Natural killer cell (primary cell): ENCODE measurements around the gene SEMA3B. TPM values are rescaled to one million over a fixed set of nuclear protein-coding genes. Genes with fewer than 3 reads are reported as not detected.
"Not testable (repeated sequence)": the region's sequence is repeated elsewhere in the genome, so short reads cannot be mapped to it uniquely, and the experiment has no call there.

ENCODE experiments used
- ATAC-seq, 3 donors: fragments of 150-1000 bp in 2 of 3; fragments of 200-7000 bp in 1 of 3; cut with Tn5 transposase; 1 replicate in 1 of 3; 2 replicates in 2 of 3; pipeline ENCODE4 v1.10.0; 2021; ENCODE audit warnings: mild to moderate bottlenecking in 2 of 3, moderate library complexity in 2 of 3
- DNase-seq, 2 donors: peaks; one replicate each; pipeline versions ENCODE4 v3.0.0 to v3.0.0-alpha.2; 2013 to 2021; ENCODE audit warnings: mixed read lengths in 1 of 2
- H3K27ac ChIP-seq: one replicate; pipeline ENCODE4 v1.5.1; 2013; ENCODE audit warnings: mild to moderate bottlenecking, low read length
- H3K27me3 ChIP-seq: one replicate; pipeline ENCODE4 v1.6.1; 2013; ENCODE audit warnings: low read length; ENCODE audit not compliant: control insufficient read depth, insufficient read depth
- H3K36me3 ChIP-seq: one replicate; pipeline ENCODE4 v1.6.1; 2013; ENCODE audit warnings: low read length; ENCODE audit not compliant: control insufficient read depth, insufficient read depth
- H3K4me1 ChIP-seq: one replicate; pipeline ENCODE4 v1.6.1; 2013; ENCODE audit warnings: low read length; ENCODE audit not compliant: control insufficient read depth, insufficient read depth
- H3K4me3 ChIP-seq: one replicate; pipeline ENCODE4 v1.5.1; 2013; ENCODE audit warnings: low read length
- H3K9me3 ChIP-seq: one replicate; pipeline ENCODE4 v1.6.1; 2013; ENCODE audit warnings: low read length; ENCODE audit not compliant: control insufficient read depth, insufficient read depth
- H3K27ac Mint-ChIP-seq, 2 donors: one replicate each; pipeline ENCODE4 v1.8.0; 2022; ENCODE audit warnings: mild to moderate bottlenecking in 2 of 2, mixed read lengths in 2 of 2, moderate library complexity in 1 of 2
- H3K27me3 Mint-ChIP-seq, 2 donors: one replicate each; pipeline ENCODE4 v1.8.0; 2022; ENCODE audit warnings: low read depth in 2 of 2, mixed read lengths in 2 of 2
- H3K36me3 Mint-ChIP-seq: one replicate; pipeline ENCODE4 v1.8.0; 2022; ENCODE audit warnings: mixed read lengths
- H3K4me1 Mint-ChIP-seq, 2 donors: one replicate each; pipeline ENCODE4 v1.8.0; 2022; ENCODE audit warnings: mixed read lengths in 2 of 2
- H3K4me3 Mint-ChIP-seq: one replicate; pipeline ENCODE4 v1.8.0; 2022; ENCODE audit warnings: mild to moderate bottlenecking, moderate library complexity, mixed read lengths
- H3K9me3 Mint-ChIP-seq, 2 donors: one replicate each; pipeline ENCODE4 v1.8.0; 2022; ENCODE audit warnings: mixed read lengths in 2 of 2
- WGBS: methylation state at CpG from one replicate; pipeline ENCODE4 v1.1.7; 2013; ENCODE audit warnings: missing lambda C conversion rate; ENCODE audit not compliant: insufficient coverage; 5-methylcytosine and 5-hydroxymethylcytosine counted together
- intact Hi-C: fragments of 100-400 bp; cut with micrococcal nuclease; formaldehyde crosslinking; loops from one replicate; pipeline ENCODE4 v1.14.2; 2022
- total RNA-seq, 4 donors: library from RNA; stranded (reverse); fragments of 120-200 nt in 1 of 4; gene quantifications; one replicate each; pipeline versions ENCODE4 v1.2.3 to v1.2.4, GENCODE V29; 2013 to 2022
- TF ChIP-seq, protein P1 (sequence below): fragments of 200-600 bp; IDR thresholded peaks from one replicate; pipeline ENCODE4 v1.8.0; 2022; ENCODE audit warnings: antibody characterized with exemption

Gene SEMA3B
- total RNA-seq, 3 donors from 2014 or later (not counting 1 experiment from before 2014, with no cell fraction given), result 0.97 to 2.0 (median 0.99) TPM

DNA sequence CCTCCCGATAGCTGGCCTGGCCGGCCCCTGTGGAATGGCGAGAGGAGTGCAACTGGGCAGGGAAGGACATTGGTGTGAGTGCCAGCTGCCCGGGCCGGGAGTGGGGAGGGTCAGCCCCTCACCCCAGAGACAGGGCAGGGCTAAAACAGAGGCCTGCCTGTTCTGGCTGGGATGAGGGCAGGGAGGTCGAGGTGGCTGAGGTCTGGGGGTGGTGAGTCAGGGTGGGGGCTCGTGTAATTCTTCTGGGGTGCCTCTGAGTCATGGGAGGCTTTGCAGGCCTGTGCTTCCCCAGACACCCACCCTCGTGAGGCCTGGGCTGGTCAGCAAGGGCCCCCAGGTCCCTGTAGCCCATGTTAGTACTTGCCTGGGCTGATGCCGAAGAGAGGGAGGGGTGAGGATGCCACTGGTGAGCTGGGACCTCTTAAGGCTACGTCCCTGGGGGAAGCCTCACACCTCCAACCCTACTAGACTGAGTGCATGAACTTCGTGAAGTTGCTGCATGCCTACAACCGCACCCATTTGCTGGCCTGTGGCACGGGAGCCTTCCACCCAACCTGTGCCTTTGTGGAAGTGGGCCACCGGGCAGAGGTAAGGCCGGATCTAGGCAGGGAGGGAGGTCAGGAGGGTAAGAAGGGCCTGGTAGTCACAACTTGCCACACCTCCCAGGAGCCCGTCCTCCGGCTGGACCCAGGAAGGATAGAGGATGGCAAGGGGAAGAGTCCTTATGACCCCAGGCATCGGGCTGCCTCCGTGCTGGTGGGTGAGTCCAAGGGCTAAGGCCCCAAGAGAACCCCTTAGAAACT is 1.7 kb downstream of the SEMA3B start:
- Mint-ChIP-seq H3K4me1 (peaks cover 11 to 25% of the 10 kb centered on the region in 2 donors), H3K4me3 (no peak overlapping the region)

DNA sequence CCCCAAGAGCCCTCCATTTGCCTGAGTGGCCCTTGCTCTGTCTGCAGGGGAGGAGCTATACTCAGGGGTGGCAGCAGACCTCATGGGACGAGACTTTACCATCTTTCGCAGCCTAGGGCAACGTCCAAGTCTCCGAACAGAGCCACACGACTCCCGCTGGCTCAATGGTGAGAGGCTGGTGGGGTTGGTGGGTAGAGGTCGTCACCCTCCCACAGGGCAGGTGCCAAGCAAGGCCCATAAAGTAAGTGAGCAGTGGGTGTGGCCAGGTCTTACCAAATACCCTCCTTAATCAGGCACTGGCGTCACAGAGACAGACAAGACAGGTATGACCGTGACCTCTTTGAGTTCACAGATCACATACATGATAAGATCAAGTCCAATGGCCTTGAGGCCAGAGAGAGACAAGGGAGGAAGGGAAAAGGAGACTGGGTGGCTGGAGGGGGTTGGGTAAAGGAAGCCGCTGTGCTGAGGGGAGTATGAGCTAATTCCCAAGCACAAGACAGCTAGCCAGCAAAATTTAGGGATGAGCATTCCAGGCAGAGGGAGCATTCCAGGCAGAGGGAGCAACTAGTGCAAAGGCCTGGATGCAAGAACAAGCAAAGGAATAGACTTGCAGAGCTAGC is 2.5 kb downstream of the SEMA3B start:
- Mint-ChIP-seq H3K4me1 (peaks cover 11 to 32% of the 10 kb centered on the region in 2 donors), H3K27ac (no peak overlapping the region), H3K27me3 (peaks cover 13 to 24% of the 10 kb centered on the region in 2 donors), H3K9me3 (no peaks in the 10 kb centered on the region), H3K36me3 (no peaks in the 10 kb centered on the region), H3K4me3 (no peak overlapping the region)
- intact Hi-C loops, result loop anchor here (5.0 kb wide), 2 partner anchors 149 to 156 kb away; no protein-coding TSS in a partner anchor
- no peak for DNase-seq
- 90% methylated on average over 10 of the region's 10 CpGs for WGBS
- H3K27ac ChIP-seq, result no peak overlapping the region
- ATAC-seq, result no peak
- no peaks in the 10 kb centered on the region for H3K36me3 ChIP-seq
- peaks cover 34% of the 10 kb centered on the region for H3K27me3 ChIP-seq
- no peak overlapping the region for H3K4me3 ChIP-seq
- TF ChIP-seq, protein P1, sequence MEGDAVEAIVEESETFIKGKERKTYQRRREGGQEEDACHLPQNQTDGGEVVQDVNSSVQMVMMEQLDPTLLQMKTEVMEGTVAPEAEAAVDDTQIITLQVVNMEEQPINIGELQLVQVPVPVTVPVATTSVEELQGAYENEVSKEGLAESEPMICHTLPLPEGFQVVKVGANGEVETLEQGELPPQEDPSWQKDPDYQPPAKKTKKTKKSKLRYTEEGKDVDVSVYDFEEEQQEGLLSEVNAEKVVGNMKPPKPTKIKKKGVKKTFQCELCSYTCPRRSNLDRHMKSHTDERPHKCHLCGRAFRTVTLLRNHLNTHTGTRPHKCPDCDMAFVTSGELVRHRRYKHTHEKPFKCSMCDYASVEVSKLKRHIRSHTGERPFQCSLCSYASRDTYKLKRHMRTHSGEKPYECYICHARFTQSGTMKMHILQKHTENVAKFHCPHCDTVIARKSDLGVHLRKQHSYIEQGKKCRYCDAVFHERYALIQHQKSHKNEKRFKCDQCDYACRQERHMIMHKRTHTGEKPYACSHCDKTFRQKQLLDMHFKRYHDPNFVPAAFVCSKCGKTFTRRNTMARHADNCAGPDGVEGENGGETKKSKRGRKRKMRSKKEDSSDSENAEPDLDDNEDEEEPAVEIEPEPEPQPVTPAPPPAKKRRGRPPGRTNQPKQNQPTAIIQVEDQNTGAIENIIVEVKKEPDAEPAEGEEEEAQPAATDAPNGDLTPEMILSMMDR, result no peak
- peaks cover 33% of the 10 kb centered on the region for H3K4me1 ChIP-seq
- H3K9me3 ChIP-seq, result no peaks in the 10 kb centered on the region

More for the DNA sequence above, 1.7 kb downstream of the SEMA3B start:
- no peak for ATAC-seq
- H3K27ac ChIP-seq, result no peak overlapping the region
- H3K36me3 ChIP-seq, result no peaks in the 10 kb centered on the region
- no peaks in the 10 kb centered on the region for H3K9me3 Mint-ChIP-seq
- peaks cover 13 to 22% of the 10 kb centered on the region in 2 donors for H3K27me3 Mint-ChIP-seq
- H3K9me3 ChIP-seq, result no peaks in the 10 kb centered on the region
- H3K36me3 Mint-ChIP-seq, result no peaks in the 10 kb centered on the region
- H3K27ac Mint-ChIP-seq, result no peak overlapping the region
- 86% methylated on average over 19 of the region's 19 CpGs for WGBS
- TF ChIP-seq, protein P1, result no peak
- no peak overlapping the region for H3K4me3 ChIP-seq
- no peak for DNase-seq
- H3K4me1 ChIP-seq, result peaks cover 28% of the 10 kb centered on the region
- intact Hi-C loops, result loop anchor here (5.0 kb wide), 2 partner anchors 148 to 157 kb away; no protein-coding TSS in a partner anchor
- peaks cover 29% of the 10 kb centered on the region for H3K27me3 ChIP-seq

DNA sequence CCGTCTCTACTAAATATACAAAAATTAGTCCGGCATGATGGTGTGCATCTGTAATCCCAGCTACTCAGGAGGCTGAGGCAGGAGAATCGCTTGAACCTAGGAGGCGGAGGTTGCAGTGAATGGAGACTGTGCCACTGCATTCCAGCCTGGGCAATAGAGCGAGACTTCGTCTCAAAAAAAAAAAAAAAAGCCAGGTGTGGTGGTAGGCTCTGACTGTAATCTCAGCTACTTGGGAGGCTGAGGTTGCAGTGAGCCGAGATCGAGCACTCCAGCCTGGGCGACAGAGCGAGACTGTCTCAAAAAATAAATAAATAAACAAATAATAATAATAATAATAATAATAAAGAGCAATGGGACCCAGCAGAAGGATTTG is 3.6 kb downstream of the SEMA3B start:
- WGBS, result 92% methylated on average over 6 of the region's 10 CpGs
- peaks cover 33% of the 10 kb centered on the region for H3K4me1 ChIP-seq
- not testable (repeated sequence) for H3K36me3 Mint-ChIP-seq, H3K4me3 Mint-ChIP-seq, DNase-seq, H3K36me3 ChIP-seq, ATAC-seq, H3K9me3 ChIP-seq, H3K27ac ChIP-seq, H3K9me3 Mint-ChIP-seq, H3K4me3 ChIP-seq
- Mint-ChIP-seq H3K4me1 (peaks cover 11 to 32% of the 10 kb centered on the region in 2 donors), H3K27me3 (peaks cover 13 to 31% of the 10 kb centered on the region in 2 donors), H3K27ac (peak overlapping the region in 1 of 2 donors; percentile 82)
- H3K27me3 ChIP-seq, result peaks cover 41% of the 10 kb centered on the region
- intact Hi-C loops, result loop anchor here (5.0 kb wide), 2 partner anchors 150 to 155 kb away; no protein-coding TSS in a partner anchor
